ENCODE data around the gene EPC2. TPM values are rescaled to one million over a fixed set of nuclear protein-coding genes. Genes with fewer than 3 reads are reported as not detected.

EPC2 gene
- total RNA-seq, 1 donor from 2014 or later, result 40.1 TPM

- Histone ChIP-seq H3K27ac (no peak overlapping the region), H3K4me1 (peaks cover 14% of the 10 kb centered on the region), H3K9me3 (no peaks in the 10 kb centered on the region), H3K4me3 (no peak overlapping the region), H3K36me3 (no peaks in the 10 kb centered on the region), H3K27me3 (no peaks in the 10 kb centered on the region)
- DNase-seq (no peak), ATAC-seq (peak; percentile 46)
- intact Hi-C loops (cut with DNase I), result no loop called here
- TF ChIP-seq CTCF (IDR thresholded peaks at IDR 0.05), result no peak
Observed at GRCh38 chr2:148719941-148720436, 75.4 kb downstream of the EPC2 start.

- intact Hi-C loops (cut with DNase I), result no loop called here
- Histone ChIP-seq H3K9me3 (no peaks in the 10 kb centered on the region), H3K36me3 (no peaks in the 10 kb centered on the region), H3K4me1 (peaks cover 14% of the 10 kb centered on the region), H3K27ac (no peak overlapping the region), H3K4me3 (no peak overlapping the region), H3K27me3 (no peaks in the 10 kb centered on the region)
- no peak for DNase-seq
- peak; percentile 22 for ATAC-seq
- no peak for TF ChIP-seq CTCF (IDR thresholded peaks at IDR 0.05)
Observed at GRCh38 chr2:148720501-148721001, 76.0 kb downstream of the EPC2 start.

GRCh38 chr2:148721520-148721931 is 77.0 kb downstream of the EPC2 start:
- Histone ChIP-seq H3K27me3 (no peaks in the 10 kb centered on the region), H3K36me3 (no peaks in the 10 kb centered on the region), H3K9me3 (no peaks in the 10 kb centered on the region), H3K27ac (no peak overlapping the region), H3K4me1 (peaks cover 14% of the 10 kb centered on the region), H3K4me3 (no peak overlapping the region)
- intact Hi-C loops (cut with DNase I), result no loop called here
- no peak for TF ChIP-seq CTCF (IDR thresholded peaks at IDR 0.05)
- DNase-seq (no peak), ATAC-seq (no peak)

GRCh38 chr2:148721991-148722777 is 77.6 kb downstream of the EPC2 start:
- DNase-seq (no peak), ATAC-seq (no peak)
- intact Hi-C loops (cut with DNase I), result no loop called here
- no peak overlapping the region for H3K27ac ChIP-seq
- no peak for TF ChIP-seq CTCF (IDR thresholded peaks at IDR 0.05)
- no peak overlapping the region for H3K4me3 ChIP-seq
- H3K4me1 ChIP-seq, result peaks cover 14% of the 10 kb centered on the region
- H3K9me3 ChIP-seq, result no peaks in the 10 kb centered on the region
- H3K36me3 ChIP-seq, result no peaks in the 10 kb centered on the region
- no peaks in the 10 kb centered on the region for H3K27me3 ChIP-seq

- no peak for TF ChIP-seq CTCF (IDR thresholded peaks at IDR 0.05)
- ATAC-seq, result no peak
Observed at GRCh38 chr2:148725564-148725963, 81.0 kb downstream of the EPC2 start.

More at GRCh38 chr2:148725564-148725963, 81.0 kb downstream of the EPC2 start:
- no peak for DNase-seq
- peaks cover 14% of the 10 kb centered on the region for H3K4me1 ChIP-seq
- intact Hi-C loops (cut with DNase I), result no loop called here
- no peaks in the 10 kb centered on the region for H3K27me3 ChIP-seq
- H3K4me3 ChIP-seq, result no peak overlapping the region
- no peak overlapping the region for H3K27ac ChIP-seq
- H3K9me3 ChIP-seq, result no peaks in the 10 kb centered on the region
- no peaks in the 10 kb centered on the region for H3K36me3 ChIP-seq
